ENCODE data around the gene MYLK.

DNA sequence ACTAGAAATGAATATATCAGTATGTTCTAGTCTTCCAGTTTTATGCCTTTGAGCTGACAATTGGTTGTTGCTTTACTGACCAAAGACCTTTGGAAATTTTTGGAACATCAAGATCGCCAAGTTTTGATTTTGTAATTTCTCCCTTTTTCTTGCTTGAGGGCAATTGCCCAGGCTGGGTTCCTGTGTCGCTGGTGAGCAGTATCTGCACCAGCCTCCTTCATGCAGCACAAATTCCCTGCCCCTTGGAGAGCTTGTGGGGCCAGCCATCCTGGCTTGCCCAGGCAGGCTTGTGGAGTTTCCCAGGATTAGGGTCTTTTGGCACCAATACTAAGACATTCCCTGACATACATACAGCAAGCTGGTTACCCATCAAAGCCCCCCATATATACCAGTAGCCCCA, 261.4 kb downstream of the MYLK start:
- TF ChIP-seq EZH2 (IDR thresholded peaks at IDR 0.05; ENCODE audit: insufficient read depth, low read length) = no peak
- TF ChIP-seq, protein P1, sequence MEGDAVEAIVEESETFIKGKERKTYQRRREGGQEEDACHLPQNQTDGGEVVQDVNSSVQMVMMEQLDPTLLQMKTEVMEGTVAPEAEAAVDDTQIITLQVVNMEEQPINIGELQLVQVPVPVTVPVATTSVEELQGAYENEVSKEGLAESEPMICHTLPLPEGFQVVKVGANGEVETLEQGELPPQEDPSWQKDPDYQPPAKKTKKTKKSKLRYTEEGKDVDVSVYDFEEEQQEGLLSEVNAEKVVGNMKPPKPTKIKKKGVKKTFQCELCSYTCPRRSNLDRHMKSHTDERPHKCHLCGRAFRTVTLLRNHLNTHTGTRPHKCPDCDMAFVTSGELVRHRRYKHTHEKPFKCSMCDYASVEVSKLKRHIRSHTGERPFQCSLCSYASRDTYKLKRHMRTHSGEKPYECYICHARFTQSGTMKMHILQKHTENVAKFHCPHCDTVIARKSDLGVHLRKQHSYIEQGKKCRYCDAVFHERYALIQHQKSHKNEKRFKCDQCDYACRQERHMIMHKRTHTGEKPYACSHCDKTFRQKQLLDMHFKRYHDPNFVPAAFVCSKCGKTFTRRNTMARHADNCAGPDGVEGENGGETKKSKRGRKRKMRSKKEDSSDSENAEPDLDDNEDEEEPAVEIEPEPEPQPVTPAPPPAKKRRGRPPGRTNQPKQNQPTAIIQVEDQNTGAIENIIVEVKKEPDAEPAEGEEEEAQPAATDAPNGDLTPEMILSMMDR (IDR thresholded peaks at IDR 0.05; ENCODE audit: insufficient read depth, low read depth, low read length) = no peak

All from astrocyte (in vitro differentiated cells and primary cell).